M059J (cell line): ENCODE data around the gene APH1B. TPM values are rescaled to one million over a fixed set of nuclear protein-coding genes. Genes with fewer than 3 reads are reported as not detected.
A peak's percentile ranks its signal among the peaks of the same experiment; 100 is the strongest.

Source experiments
- DNase-seq: peaks from one replicate; pipeline ENCODE4 v3.0.0-alpha.2; 2012; ENCODE audit warnings: low read depth
- total RNA-seq: library from RNA; depleted of rRNA; stranded (reverse); fragments of >200 nt; shearing (Covaris generic); gene quantifications from 2 replicates; pipeline ENCODE4 v1.2.3, GENCODE V29; 2014

The APH1B gene
- total RNA-seq, 1 experiment from 2014 or later, result 7.7 TPM

GRCh38 chr15:63330926-63331325 lies 53.5 kb downstream of the APH1B start:
- DNase-seq, result no peak

GRCh38 chr15:63331456-63331855 lies 54.1 kb downstream of the APH1B start:
- peak; percentile 44 for DNase-seq

DNA sequence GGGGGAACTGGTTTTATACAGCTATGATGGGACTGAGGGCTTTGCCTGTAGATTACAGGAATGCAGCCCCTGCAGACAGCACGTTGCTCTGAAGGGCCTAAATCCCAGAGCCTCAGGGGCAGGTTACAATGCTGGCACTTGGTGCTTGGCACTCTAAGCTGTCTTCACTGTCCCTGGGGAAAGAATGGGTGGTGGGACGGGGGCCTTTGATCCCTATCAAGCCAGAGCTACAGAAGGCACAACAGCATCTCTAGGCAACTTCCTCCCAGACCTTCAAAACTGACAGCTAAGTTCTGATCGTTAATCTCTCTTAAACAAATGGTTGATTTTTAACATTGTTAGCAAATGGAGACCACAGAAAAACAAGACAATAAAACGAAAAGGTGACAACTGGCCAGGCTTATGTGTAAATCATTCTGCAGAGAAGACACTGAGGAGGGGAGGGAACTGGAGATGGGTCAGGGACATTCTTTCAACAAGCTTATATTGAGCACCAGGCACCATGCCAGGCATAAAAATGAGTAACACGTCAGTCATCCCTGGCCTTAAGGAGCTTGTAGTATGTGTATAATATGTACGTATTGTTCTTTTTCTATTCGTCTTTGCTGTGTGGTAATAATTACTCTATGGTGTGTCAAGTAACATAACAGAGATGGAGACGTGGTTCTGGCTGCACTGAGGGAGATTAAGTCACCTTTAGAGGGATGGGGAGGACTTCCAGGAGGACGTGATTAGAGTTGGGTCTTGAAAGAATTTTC lies 55.1 kb downstream of the APH1B start:
- DNase-seq, result peak; percentile 89

- DNase-seq, result peak; percentile 9
Observed at GRCh38 chr15:63334821-63335220, 57.4 kb downstream of the APH1B start.

GRCh38 chr15:63335543-63336240 lies 58.3 kb downstream of the APH1B start:
- DNase-seq, result no peak

GRCh38 chr15:63337046-63337445 lies 59.6 kb downstream of the APH1B start:
- no peak for DNase-seq

GRCh38 chr15:63338170-63338569 lies 60.8 kb downstream of the APH1B start:
- DNase-seq, result peak; percentile 70

DNA sequence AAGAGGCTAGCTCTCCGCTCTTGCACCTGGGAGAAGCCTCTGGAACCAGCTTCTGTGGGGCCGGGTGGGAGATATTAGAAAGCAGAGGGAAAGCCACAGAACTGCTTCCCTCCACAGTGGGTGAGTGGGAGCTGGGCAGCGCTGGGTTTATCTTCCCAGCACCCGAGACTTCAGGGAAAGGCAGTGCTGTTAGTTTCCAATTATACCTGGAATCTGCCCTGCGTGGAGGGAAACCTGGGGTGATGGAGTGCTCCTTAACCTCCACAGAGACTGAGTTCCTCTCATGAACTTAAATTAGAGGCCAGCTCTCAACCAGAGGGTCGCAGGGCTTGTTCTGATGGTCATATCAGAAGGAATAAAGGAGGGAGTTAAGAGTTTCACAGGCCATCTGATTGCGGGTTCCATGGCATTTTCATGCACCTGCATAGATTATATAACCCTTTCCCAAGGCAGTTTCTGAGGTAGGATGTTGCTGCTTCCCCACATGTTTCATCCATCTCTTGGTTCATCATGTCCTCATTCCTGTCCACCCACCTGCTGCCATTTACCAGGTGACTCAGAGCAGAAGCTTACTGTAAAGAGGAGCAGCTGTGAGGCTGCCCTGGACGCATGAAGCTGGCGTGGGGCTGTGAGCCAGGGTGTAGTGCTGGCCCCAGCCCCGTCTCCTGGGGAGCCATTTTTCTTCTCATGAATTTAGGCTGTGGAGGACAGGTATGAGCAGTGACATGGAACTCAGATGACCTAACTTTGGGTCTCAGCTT lies 61.8 kb downstream of the APH1B start:
- DNase-seq, result no peak

DNA sequence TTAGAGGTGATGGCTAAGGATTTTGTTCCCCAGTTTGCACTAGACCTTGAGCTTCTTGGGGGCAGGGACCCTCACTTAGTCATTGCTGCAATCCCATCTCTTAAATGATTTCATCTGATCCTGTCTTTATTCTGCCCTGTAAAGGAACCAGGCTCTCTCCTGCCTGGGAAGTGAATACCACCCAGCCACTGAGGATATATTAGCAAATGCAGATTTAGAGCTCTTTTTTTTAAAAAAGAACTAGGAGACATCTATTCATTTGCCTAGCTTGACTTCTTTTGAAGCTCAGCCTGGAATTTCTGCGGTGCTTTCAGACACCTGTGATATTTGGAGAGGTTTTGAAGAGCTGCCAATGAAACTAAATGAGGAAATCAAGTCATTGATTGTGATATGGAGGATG lies 62.4 kb downstream of the APH1B start:
- no peak for DNase-seq

GRCh38 chr15:63340353-63340752 lies 62.9 kb downstream of the APH1B start:
- DNase-seq, result no peak

DNA sequence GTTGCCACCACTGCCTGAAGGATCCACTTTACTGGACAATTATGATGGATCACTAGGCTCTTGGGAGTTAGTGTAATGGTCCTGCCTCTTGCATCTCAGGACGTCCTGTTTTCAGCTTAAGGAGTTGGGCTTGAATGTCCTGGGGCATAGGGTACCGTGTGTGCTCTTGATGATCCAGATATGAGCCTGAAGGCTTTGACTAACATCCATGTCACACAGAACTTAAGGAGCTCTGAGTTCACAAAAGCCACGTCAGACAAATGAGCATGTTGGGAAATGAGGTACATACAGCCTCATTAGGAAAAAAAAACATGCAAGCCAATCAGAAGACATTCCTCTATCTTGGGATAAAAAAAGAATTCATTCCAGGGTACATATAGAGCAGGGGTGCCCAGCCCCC lies 63.5 kb downstream of the APH1B start:
- no peak for DNase-seq

GRCh38 chr15:63341898-63342297 lies 64.5 kb downstream of the APH1B start:
- DNase-seq, result no peak

- DNase-seq, result peak; percentile 53
Observed at GRCh38 chr15:63342996-63343562, 65.7 kb downstream of the APH1B start.

DNA sequence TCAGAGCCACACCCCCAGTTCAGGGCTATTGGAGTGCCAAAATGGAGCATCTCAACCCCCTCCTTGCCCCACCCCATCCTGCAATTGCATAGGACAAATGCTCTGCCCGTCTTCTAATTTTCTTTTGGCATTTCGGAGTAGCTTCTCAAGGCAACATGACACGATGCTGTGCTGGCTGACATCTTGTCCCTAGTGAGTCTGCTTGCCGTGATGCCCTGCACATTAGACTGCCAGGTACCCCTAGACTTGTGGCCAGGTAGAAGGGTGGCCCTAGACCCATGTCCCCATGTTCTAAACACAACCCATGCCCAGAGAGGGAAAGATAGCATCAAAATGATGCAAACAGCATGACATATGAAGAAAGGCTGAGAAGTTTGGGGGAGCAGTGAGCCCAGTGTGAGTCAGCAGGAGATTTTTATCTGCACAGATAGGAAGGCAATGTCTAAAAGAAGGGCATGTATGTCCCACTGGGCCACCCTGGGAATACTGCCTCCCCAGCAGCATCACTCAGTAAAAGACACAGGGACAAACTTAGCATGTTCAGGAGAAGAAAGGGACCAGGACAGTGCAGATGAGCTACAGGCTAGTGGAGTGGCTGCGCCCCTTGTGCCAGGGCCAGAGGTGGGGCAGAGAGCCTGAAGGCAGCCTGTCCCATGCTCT lies 67.5 kb downstream of the APH1B start:
- peak; percentile 71 for DNase-seq

GRCh38 chr15:63345391-63345752 lies 68.0 kb downstream of the APH1B start:
- no peak for DNase-seq

DNA sequence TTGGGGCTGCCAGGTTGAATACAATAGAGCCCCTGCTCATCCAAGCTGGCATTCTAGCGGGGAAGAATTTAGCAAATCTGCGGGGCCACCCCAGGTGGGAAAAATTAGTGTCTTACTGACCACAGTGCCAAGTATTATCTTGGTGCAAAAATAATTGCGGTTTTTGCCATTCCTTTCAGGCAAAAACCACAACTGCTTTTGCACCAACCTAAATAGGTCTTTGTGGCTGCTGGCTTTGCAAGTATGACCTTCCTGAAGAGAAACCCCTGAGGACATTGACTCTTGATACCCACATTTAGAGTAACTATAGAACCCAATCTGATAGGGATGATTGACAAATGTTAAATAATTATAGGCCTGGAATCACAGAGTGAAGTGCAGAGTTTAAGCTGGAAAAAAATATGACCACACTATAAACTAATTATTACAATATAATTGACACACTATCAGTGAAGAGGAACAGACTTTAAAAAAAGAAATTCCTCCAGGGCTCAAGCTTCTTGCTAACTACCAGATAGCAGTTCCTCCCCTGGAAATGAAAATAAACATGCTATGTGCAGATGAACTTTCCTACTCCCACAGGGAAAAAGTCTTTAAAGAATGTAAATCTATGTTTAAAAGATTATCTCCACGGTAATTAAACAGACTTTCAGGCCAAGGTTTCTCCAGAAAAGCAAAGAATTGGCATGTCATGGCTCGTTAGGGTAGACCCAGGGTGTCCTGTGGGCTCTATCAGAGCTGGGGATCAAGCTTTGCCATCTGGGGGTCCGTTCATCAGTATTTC lies 69.9 kb downstream of the APH1B start:
- peak; percentile 82 for DNase-seq

DNA sequence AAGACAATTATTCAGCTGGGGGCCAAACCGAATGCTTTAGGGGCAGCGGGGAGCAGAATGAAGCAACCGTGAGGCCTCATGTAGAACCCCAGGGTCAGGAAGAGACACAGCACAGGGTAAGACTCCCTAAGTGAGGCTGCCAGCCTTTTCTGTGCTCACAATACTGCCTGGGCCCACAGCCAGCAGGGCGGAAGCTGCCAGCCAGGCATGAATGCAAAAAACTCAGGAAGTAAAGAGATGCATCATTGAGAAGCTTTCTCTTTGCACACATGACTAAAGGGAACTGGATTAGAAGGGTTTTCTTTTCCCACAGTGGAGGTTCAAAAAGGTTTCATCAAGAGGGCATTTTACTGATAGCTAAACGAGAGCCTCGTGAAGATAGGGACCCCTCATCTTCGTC lies 71.0 kb downstream of the APH1B start:
- DNase-seq, result peak; percentile 86

DNA sequence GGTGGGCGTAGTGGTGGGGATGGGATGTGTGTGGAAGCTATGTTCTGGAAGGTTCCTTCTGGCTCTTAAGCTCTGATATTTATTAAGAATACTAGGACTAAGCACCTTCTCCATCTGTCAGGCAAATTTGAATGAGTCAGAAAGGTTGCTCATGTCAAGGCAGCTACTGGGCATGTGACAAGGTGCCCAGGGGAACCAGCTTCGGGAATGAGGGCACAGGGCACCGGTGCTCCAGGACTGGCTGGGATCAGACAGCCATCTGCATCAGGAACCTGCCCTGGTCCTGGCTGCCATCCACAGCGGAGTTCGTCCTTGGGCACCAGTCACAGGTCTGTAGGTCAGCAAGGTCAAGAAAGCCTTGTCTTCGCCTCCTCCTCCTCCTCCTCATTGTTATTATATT lies 71.8 kb downstream of the APH1B start:
- peak; percentile 44 for DNase-seq

DNA sequence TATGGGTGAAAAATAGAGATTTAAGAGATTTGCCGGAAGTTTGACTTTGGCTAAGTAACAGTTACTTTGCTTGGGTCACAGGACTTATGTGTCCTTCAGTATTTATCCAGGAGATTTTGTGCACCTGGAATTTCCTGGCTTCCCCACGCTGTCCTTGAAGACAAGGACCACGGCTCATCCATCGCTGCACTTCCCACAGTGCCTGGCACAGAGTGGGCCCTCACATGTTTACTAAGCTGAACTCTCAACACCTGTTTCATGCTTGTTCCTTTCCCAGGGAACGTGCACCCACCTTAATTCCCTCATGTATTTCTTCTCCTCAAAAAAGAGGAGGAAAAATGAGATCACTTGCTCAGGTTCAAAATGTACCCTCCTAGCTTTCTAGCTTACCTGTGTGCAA lies 72.2 kb downstream of the APH1B start:
- no peak for DNase-seq

DNA sequence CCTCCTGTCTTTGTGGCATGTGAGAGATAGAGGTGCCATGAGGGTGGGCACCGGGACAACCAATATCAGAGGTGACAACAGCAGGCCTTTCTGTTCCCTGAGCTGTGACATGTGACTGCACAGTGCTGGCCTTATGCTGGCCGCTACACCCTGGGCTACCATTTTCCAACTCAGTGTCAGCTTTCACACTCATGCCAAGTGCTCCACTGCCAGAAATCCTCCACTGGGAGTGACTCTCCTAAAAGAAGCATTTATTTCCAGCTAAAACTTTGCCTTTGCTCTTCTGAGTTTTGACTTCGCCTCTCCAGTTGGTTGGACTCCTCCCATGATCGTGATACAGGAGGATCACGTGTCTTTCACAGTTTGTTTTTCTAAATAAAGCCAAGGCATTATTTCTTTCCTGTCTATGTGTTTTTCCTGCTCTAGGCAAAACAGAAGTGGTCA lies 72.8 kb downstream of the APH1B start:
- DNase-seq, result no peak

- DNase-seq, result no peak
Observed at GRCh38 chr15:63351170-63351569, 73.8 kb downstream of the APH1B start.
